DMS53 treated with DMSO at 0.1 percent for 48 hours (cell line): ENCODE results near the gene PLPP4.

Experiments used
- DNase-seq: peaks from one replicate; lab custom pipeline; 2025; ENCODE audit not compliant: unreplicated experiment; lab: John Stamatoyannopoulos, UW

Gene PLPP4

GRCh38 chr10:120456143-120456625, 843 bp upstream of the PLPP4 start:
- no peak for DNase-seq

GRCh38 chr10:120457431-120458172, 575 bp downstream of the PLPP4 start:
- no peak for DNase-seq

GRCh38 chr10:120458432-120458831, 1.4 kb downstream of the PLPP4 start:
- no peak for DNase-seq

- no peak for DNase-seq
Measured at GRCh38 chr10:120459185-120459584, 2.2 kb downstream of the PLPP4 start.

GRCh38 chr10:120460186-120460585, 3.2 kb downstream of the PLPP4 start:
- no peak for DNase-seq

- DNase-seq = no peak
Measured at GRCh38 chr10:120460776-120461175, 3.7 kb downstream of the PLPP4 start.

GRCh38 chr10:120462018-120462682, 5.1 kb downstream of the PLPP4 start:
- no peak for DNase-seq

- DNase-seq = no peak
Measured at GRCh38 chr10:120465138-120465537, 8.1 kb downstream of the PLPP4 start.

- no peak for DNase-seq
Measured at GRCh38 chr10:120466006-120466405, 9.0 kb downstream of the PLPP4 start.

GRCh38 chr10:120473593-120473992, 16.6 kb downstream of the PLPP4 start:
- no peak for DNase-seq

- DNase-seq = no peak
Measured at GRCh38 chr10:120474956-120475355, 17.9 kb downstream of the PLPP4 start.

- no peak for DNase-seq
Measured at GRCh38 chr10:120475844-120476791, 19.1 kb downstream of the PLPP4 start.

GRCh38 chr10:120477021-120477742, 20.2 kb downstream of the PLPP4 start:
- DNase-seq = no peak

GRCh38 chr10:120477743-120478141, 20.7 kb downstream of the PLPP4 start:
- DNase-seq = no peak

- DNase-seq = no peak
Measured at GRCh38 chr10:120478386-120478785, 21.4 kb downstream of the PLPP4 start.

GRCh38 chr10:120479506-120479905, 22.5 kb downstream of the PLPP4 start:
- DNase-seq = no peak

- DNase-seq = no peak
Measured at GRCh38 chr10:120480065-120480600, 23.1 kb downstream of the PLPP4 start.

- no peak for DNase-seq
Measured at GRCh38 chr10:120480848-120481247, 23.8 kb downstream of the PLPP4 start.

GRCh38 chr10:120483006-120483405, 26.0 kb downstream of the PLPP4 start:
- DNase-seq = no peak

- DNase-seq = no peak
Measured at GRCh38 chr10:120483651-120484301, 26.7 kb downstream of the PLPP4 start.
